Activated B cell treated with CpG ODN at 0.5 μM for 24 hours (primary cell): ENCODE results near the gene PTEN. TPM values are rescaled to one million over a fixed set of nuclear protein-coding genes. Genes with fewer than 3 reads are reported as not detected.
A peak's percentile ranks its signal among the peaks of the same experiment; 100 is the strongest.

Experiments used
- ATAC-seq: fragments of 200-7000 bp; cut with Tn5 transposase; one replicate; pipeline ENCODE4 v1.10.0; 2021; ENCODE audit warnings: low read depth, mild to moderate bottlenecking, moderate library complexity
- CTCF ChIA-PET: fragments of 350-600 bp; sonication (Branson Sonifier 250); formaldehyde crosslinking; loops from one replicate; lab custom pipeline; 2021; ENCODE audit warnings: antibody characterized with exemption; lab: Charles Lee
- POLR2A ChIA-PET: fragments of 350-600 bp; sonication (Branson Sonifier 250); formaldehyde crosslinking; loops from one replicate; lab custom pipeline; 2021; ENCODE audit warnings: antibody characterized with exemption; lab: Charles Lee
- DNase-seq: peaks from one replicate; pipeline ENCODE4 v3.0.0; 2022
- H3K27ac Mint-ChIP-seq: one replicate; pipeline ENCODE4 v1.8.0; 2020; ENCODE audit warnings: mixed read lengths
- H3K27me3 Mint-ChIP-seq: one replicate; pipeline ENCODE4 v1.8.0; 2021; ENCODE audit warnings: mixed read lengths
- H3K36me3 Mint-ChIP-seq: one replicate; pipeline ENCODE4 v1.8.0; 2021; ENCODE audit warnings: low read depth, mixed read lengths
- H3K4me1 Mint-ChIP-seq: one replicate; pipeline ENCODE4 v1.8.0; 2021; ENCODE audit warnings: mixed read lengths
- H3K4me3 Mint-ChIP-seq: one replicate; pipeline ENCODE4 v1.8.0; 2020; ENCODE audit warnings: mild to moderate bottlenecking, mixed read lengths
- H3K9me3 Mint-ChIP-seq: one replicate; pipeline ENCODE4 v1.8.0; 2020; ENCODE audit warnings: mixed read lengths
- intact Hi-C: fragments of 100-400 bp; cut with micrococcal nuclease; formaldehyde crosslinking; loops from one replicate; pipeline ENCODE4 v1.15.1; 2024
- total RNA-seq: library from RNA; stranded (reverse); gene quantifications from 2 replicates; pipeline ENCODE4 v1.2.3, GENCODE V29; 2022
- TF ChIP-seq, protein P1 (sequence below): fragments of 200-600 bp; IDR thresholded peaks from one replicate; pipeline ENCODE4 v1.8.0; 2022; ENCODE audit warnings: antibody characterized with exemption, mild to moderate bottlenecking

Gene PTEN
- total RNA-seq, 1 donor from 2014 or later = 227 TPM

- intact Hi-C loops = no loop called here
- ChIA-PET POLR2A (no interaction called here), CTCF (interaction anchor here (1.4 kb wide), 1 partner anchor 9 kb away, joined by 3 read pairs; no protein-coding TSS in a partner anchor)
- TF ChIP-seq, protein P1, sequence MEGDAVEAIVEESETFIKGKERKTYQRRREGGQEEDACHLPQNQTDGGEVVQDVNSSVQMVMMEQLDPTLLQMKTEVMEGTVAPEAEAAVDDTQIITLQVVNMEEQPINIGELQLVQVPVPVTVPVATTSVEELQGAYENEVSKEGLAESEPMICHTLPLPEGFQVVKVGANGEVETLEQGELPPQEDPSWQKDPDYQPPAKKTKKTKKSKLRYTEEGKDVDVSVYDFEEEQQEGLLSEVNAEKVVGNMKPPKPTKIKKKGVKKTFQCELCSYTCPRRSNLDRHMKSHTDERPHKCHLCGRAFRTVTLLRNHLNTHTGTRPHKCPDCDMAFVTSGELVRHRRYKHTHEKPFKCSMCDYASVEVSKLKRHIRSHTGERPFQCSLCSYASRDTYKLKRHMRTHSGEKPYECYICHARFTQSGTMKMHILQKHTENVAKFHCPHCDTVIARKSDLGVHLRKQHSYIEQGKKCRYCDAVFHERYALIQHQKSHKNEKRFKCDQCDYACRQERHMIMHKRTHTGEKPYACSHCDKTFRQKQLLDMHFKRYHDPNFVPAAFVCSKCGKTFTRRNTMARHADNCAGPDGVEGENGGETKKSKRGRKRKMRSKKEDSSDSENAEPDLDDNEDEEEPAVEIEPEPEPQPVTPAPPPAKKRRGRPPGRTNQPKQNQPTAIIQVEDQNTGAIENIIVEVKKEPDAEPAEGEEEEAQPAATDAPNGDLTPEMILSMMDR = no peak
- H3K4me3 Mint-ChIP-seq = no peak overlapping the region
- H3K27me3 Mint-ChIP-seq = no peaks in the 10 kb centered on the region
- ATAC-seq = no peak
- H3K27ac Mint-ChIP-seq = no peak overlapping the region
- no peak for DNase-seq
- peaks cover 71% of the 10 kb centered on the region for H3K36me3 Mint-ChIP-seq
- no peaks in the 10 kb centered on the region for H3K9me3 Mint-ChIP-seq
- H3K4me1 Mint-ChIP-seq = peaks cover 37% of the 10 kb centered on the region
These were observed 72.1 kb downstream of the PTEN start for GRCh38 chr10:87935290-87936141.

DNA sequence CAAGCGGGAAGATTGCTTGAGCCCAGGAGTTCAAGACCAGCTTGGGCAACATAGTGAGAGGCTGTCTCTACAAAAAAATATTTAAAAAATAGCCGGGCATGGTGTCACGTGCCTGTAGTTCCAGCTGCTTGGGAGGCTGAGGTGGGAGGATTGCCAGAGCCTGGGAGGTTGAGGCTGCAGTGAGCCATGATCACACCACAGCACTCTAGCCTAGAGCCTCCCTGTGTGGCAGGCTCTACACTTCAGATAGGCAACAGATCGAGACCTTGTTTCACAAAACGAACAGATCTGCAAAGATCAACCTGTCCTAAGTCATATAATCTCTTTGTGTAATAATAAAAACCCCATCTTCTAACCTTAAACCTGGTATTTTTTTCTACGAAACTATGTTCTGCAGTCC, 76.8 kb downstream of the PTEN start:
- H3K4me3 Mint-ChIP-seq = no peak overlapping the region
- ChIA-PET CTCF (no interaction called here), POLR2A (interaction anchor here (1.0 kb wide), 1 partner anchor 78 kb away, joined by 4 read pairs; no protein-coding TSS in a partner anchor)
- H3K27me3 Mint-ChIP-seq = no peaks in the 10 kb centered on the region
- ATAC-seq (no peak), DNase-seq (no peak)
- H3K36me3 Mint-ChIP-seq = peaks cover 70% of the 10 kb centered on the region
- peaks cover 36% of the 10 kb centered on the region for H3K4me1 Mint-ChIP-seq
- TF ChIP-seq, protein P1 = no peak
- H3K9me3 Mint-ChIP-seq = no peaks in the 10 kb centered on the region
- intact Hi-C loops = loop anchor here (2.0 kb wide), 1 partner anchor 13 kb away; no protein-coding TSS in a partner anchor
- no peak overlapping the region for H3K27ac Mint-ChIP-seq

GRCh38 chr10:87942884-87943527, 79.6 kb downstream of the PTEN start:
- H3K27ac Mint-ChIP-seq = no peak overlapping the region

GRCh38 chr10:87945984-87946383, 82.6 kb downstream of the PTEN start:
- ATAC-seq (no peak), DNase-seq (no peak)
- H3K4me1 Mint-ChIP-seq = peaks cover 13% of the 10 kb centered on the region
- TF ChIP-seq, protein P1 = no peak
- H3K36me3 Mint-ChIP-seq = peaks cover 46% of the 10 kb centered on the region
- H3K27me3 Mint-ChIP-seq = no peaks in the 10 kb centered on the region
- H3K27ac Mint-ChIP-seq = no peak overlapping the region
- ChIA-PET POLR2A (no interaction called here), CTCF (no interaction called here)
- intact Hi-C loops = loop anchor here (1.0 kb wide), 1 partner anchor 8 kb away; no protein-coding TSS in a partner anchor
- H3K4me3 Mint-ChIP-seq = no peak overlapping the region
- H3K9me3 Mint-ChIP-seq = no peaks in the 10 kb centered on the region

More at GRCh38 chr10:87942884-87943527, 79.6 kb downstream of the PTEN start:
- Mint-ChIP-seq H3K36me3 (peaks cover 61% of the 10 kb centered on the region), H3K4me1 (peaks cover 19% of the 10 kb centered on the region), H3K4me3 (no peak overlapping the region), H3K27me3 (no peaks in the 10 kb centered on the region), H3K9me3 (no peaks in the 10 kb centered on the region)
- TF ChIP-seq, protein P1 = no peak
- no peak for ATAC-seq
- intact Hi-C loops = no loop called here
- DNase-seq = no peak
- POLR2A ChIA-PET = no interaction called here
- CTCF ChIA-PET = no interaction called here

DNA sequence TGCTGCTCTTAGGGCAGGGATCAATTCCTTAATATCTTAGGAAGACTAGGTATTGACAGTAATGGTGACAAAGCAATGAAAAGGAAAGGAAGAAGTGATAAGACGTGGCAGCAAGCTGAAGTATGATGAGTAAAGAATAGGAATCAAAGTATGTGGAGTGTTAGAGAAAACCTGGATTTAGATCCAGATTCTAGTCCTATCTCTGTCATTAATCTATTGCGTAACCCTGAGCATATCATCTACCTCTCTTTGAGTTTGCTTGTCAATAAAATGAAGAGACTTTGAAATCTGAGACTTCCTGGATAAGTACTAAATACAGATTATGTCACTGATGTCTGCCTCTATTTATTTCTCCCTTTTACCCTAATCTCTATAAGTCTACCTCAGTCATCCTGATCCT, 89.2 kb downstream of the PTEN start:
- intact Hi-C loops = loop anchor here (10.0 kb wide), 1 partner anchor 602 kb away; no protein-coding TSS in a partner anchor
- H3K9me3 Mint-ChIP-seq = no peaks in the 10 kb centered on the region
- peaks cover 15% of the 10 kb centered on the region for H3K4me1 Mint-ChIP-seq
- no peak for DNase-seq
- H3K4me3 Mint-ChIP-seq = no peak overlapping the region
- TF ChIP-seq, protein P1 = no peak
- peak overlapping the region; percentile 6 for H3K27ac Mint-ChIP-seq
- ChIA-PET POLR2A (no interaction called here), CTCF (no interaction called here)
- peaks cover 49% of the 10 kb centered on the region for H3K36me3 Mint-ChIP-seq
- H3K27me3 Mint-ChIP-seq = no peaks in the 10 kb centered on the region
- no peak for ATAC-seq
